ENCODE measurements around the gene SPATA6.
A peak's percentile ranks its signal among the peaks of the same experiment; 100 is the strongest.
"Not testable (repeated sequence)": the region's sequence is repeated elsewhere in the genome, so short reads cannot be mapped to it uniquely, and the experiment has no call there.

SPATA6 gene

DNA sequence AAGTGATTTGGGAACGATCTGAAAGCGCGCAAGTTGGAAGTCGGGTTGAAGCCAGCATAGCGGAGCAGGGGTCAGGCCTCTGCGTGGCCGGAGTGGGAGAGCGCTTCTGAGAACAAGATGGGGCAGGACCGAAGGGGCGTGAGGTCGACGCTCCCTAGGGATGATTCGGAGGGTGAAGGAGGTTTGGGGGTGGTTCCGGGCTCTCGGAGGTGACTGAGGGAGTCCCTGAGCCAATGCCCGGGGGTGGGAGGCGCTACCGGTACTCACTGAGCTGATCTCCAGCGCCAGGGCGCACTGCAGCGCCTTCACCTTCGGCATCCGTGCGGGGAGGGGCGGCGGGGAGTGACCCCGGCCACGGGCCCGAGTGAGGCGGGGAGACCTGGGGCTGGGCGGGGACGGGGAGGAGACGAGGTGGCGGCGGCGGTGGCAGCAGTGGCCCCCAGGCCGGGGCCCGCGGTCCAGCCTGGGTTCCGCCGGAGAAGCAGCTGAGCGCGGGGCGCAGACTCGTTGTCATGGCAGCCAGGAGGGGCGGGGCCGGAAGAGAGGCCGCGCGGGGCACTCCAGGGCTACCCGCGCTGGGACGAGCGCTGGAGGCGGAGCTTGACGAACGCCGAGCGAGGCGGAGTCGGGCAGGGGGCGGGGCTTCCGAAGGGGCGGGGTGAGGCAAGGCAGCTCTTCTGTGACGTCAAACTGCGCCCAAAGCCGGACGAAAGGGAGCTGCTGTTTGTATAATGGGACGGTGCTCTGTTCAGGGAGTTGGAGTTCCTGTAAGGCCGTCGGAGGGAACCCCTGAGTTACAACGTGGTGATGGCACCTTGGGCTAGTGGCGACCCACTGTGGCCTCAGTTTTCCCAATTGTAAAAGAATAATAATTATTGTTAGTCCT lies at the start of gene SPATA6:
SPATA6 (minus strand) TSS at position 514 of the 886 bp plus-strand sequence; CDS start at position 318, 196 bp downstream.
- DNase-seq, result peak; percentile 96
- H3K27ac Mint-ChIP-seq, result peak within 1 kb of the TSS; percentile 54
- no peaks in the 10 kb centered on the region for H3K36me3 Mint-ChIP-seq (ENCODE audit: low read depth)
- no peaks in the 10 kb centered on the region for H3K9me3 Mint-ChIP-seq
- H3K4me1 Mint-ChIP-seq, result peaks cover 29% of the 10 kb centered on the region
- peak within 1 kb of the TSS; percentile 87 for H3K4me3 Mint-ChIP-seq
- H3K27me3 Mint-ChIP-seq, result peaks cover 15% of the 10 kb centered on the region
- peak; percentile 95 for ATAC-seq

DNA sequence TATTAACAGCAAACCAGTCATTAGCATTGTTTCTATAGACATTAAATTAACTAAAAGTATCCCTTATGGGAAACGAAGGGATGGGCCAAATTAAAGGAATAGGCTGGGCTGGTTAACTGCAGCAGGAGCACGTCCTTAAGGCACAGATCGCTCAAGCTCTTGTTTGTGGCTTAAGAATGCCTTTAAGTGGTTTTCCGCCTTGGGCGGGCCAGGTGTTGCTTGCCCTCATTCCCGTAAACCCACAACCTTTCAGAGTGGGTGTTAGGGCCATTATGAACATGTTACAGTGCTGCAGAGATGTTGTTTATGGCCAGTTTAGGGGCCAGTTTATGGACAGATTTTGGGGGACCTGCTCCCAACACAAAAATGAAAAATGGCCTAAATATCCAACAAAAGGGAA lies 47.9 kb upstream of the SPATA6 start:
- not testable (repeated sequence) for H3K9me3 Mint-ChIP-seq; DNase-seq; H3K4me3 Mint-ChIP-seq; H3K27ac Mint-ChIP-seq; H3K27me3 Mint-ChIP-seq; ATAC-seq; H3K4me1 Mint-ChIP-seq; H3K36me3 Mint-ChIP-seq (ENCODE audit: low read depth)

DNA sequence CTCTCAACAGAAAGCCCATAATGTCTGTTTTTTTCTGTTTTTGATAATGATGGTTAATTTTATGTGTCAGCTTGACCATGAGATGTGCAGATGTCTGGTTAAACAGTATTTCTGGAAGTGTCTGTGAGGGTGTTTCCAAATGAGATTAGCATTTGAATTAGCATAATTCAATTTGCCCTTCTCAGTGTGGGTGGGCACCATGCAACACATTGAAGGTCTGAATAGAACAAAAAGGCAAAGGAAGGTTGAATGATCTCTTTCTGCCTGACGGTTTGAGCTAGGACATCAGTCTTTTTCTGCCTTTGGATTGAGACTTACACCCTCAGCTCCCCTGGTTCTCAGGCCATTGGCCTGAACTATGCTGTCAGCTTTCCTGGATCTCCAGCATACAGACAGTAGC lies 34.9 kb upstream of the SPATA6 start:
- no peaks in the 10 kb centered on the region for H3K4me1 Mint-ChIP-seq
- H3K27ac Mint-ChIP-seq, result no peak overlapping the region
- H3K4me3 Mint-ChIP-seq, result no peak overlapping the region
- ATAC-seq (no peak), DNase-seq (no peak)
- no peaks in the 10 kb centered on the region for H3K9me3 Mint-ChIP-seq
- peaks cover 13% of the 10 kb centered on the region for H3K27me3 Mint-ChIP-seq
- no peaks in the 10 kb centered on the region for H3K36me3 Mint-ChIP-seq (ENCODE audit: low read depth)

DNA sequence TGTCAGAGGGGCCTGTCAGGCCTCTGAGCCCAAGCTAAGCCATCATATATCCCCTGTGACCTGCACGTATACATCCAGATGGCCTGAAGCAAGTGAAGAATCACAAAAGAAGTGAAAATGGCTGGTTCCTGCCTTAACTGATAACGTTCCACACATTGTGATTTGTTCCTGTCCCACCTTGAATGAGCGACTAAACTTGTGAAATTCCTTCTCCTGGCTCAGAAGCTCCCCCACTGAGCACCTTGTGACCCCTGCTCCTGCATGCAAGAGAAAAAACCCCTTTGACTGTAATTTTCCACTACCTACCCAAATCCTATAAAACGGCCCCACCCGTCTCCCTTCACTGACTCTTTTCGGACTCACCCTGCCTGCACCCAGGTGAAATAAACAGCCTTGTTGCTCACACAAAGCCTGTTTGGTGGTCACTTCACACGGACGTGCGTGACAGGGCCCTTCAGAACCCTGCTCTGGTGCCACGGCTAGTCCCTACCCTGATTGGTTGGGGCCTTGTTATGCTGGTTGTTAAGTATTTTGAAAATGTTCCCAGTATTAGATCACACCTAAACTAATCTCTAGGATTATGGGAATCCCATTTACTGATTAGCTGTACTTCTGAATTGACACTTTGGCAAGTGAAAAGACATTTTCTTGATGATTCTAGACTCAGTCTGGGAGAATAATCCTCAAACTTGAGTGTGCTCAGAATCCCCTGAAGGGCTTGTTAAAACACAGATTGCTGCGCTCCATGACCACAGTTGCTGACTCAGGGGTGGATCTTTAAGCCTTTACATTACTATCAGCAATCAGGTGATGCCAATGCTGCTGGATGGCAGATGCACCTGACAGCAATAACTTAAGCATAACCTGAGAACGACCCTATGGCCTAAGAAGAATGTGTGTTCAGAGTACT lies 28.8 kb upstream of the SPATA6 start:
- ATAC-seq, result no peak
- Mint-ChIP-seq H3K36me3 (ENCODE audit: low read depth) (no peaks in the 10 kb centered on the region), H3K9me3 (no peaks in the 10 kb centered on the region)

DNA sequence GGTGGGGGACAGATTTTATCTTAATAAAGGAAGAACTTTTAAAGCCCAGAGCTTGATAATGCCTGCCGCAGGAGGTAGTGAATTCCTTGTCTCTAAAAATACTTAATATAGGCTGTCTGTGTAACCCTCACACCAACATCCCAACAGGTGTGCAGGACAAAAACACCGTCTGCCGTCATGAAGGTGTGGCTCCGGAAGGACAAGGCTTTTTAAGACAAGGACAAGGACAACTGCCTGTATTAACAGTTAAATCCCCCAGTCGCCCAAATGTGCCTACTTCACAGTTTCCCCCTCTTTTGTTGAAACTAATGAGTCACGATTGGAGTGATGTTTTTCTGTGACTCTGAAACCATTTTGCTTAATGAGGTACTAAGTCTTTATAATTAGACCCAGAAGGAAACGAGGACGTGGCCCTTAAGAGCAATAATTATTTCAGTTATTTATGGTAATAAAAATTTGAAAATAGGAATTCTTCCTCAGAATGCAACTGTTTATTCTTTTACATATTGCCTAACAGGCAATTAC lies 27.3 kb upstream of the SPATA6 start:
- Mint-ChIP-seq H3K9me3 (no peaks in the 10 kb centered on the region), H3K27ac (no peak overlapping the region), H3K27me3 (peaks cover 5% of the 10 kb centered on the region), H3K36me3 (ENCODE audit: low read depth) (no peaks in the 10 kb centered on the region), H3K4me1 (peaks cover 4% of the 10 kb centered on the region), H3K4me3 (no peak overlapping the region)
- ATAC-seq (no peak), DNase-seq (no peak)

More for the DNA sequence above, 28.8 kb upstream of the SPATA6 start:
- Mint-ChIP-seq H3K4me1 (peaks cover 4% of the 10 kb centered on the region), H3K4me3 (no peak overlapping the region), H3K27me3 (peaks cover 5% of the 10 kb centered on the region), H3K27ac (no peak overlapping the region)
- DNase-seq, result no peak

DNA sequence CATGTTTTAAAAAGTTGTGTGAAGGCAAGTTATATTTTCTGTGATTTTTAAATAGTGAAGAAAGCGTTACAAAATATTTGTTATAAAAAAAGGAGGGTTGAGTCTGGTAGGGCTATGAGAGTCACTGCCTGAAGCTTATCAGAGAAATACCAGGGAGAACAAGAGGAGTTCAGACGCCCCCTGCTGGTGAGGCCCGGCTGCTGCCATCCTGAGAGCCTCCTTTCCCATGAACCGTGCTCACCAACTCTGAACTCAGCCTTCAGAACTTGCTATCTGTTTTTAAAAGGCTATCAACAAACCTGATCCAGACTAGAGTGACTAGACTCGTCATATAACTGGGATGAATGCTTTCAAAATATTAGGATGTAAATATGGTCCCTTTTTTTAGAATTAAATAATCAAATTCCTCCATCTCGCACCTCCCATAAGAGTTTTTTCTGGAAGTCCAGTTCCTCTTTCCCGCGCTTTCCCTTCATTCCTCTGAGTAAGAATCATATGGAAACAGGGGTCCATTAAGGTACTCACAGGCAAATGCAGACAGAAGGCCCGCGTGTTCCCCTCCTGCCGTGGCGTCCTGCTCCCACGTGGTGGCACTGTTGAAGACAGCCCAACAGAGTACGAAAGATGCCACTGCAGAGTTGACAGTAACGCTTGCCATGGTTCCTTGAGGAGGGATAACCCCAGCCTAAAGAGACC lies 26.2 kb upstream of the SPATA6 start:
- peak; percentile 87 for ATAC-seq
- no peak overlapping the region for H3K4me3 Mint-ChIP-seq

DNA sequence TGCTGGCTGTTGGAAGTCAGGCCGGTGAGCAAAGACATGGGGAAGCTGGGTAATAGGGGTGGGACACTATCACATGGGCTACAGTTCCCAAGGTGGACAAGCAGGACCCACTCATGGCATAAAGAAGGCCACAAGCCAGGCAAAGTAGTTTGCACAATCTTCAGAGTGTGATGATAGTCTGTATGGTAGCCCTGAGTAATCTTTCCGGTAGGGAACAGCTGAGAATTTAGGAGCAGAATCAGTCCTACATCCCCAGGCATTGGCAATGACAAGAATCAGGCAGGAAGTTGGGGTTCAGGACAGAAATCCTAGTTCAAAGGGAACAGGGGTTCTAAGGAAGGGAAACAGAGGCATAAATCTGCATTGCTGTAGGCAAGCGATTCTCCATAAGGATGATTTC lies 23.9 kb upstream of the SPATA6 start:
- DNase-seq, result no peak
- Mint-ChIP-seq H3K4me1 (peaks cover 4% of the 10 kb centered on the region), H3K36me3 (ENCODE audit: low read depth) (no peaks in the 10 kb centered on the region), H3K27me3 (peaks cover 5% of the 10 kb centered on the region), H3K9me3 (no peaks in the 10 kb centered on the region), H3K4me3 (no peak overlapping the region), H3K27ac (no peak overlapping the region)
- ATAC-seq, result no peak

More for the DNA sequence above, 26.2 kb upstream of the SPATA6 start:
- peak; percentile 80 for DNase-seq
- no peaks in the 10 kb centered on the region for H3K36me3 Mint-ChIP-seq (ENCODE audit: low read depth)
- peaks cover 4% of the 10 kb centered on the region for H3K4me1 Mint-ChIP-seq
- H3K9me3 Mint-ChIP-seq, result no peaks in the 10 kb centered on the region
- H3K27ac Mint-ChIP-seq, result no peak overlapping the region
- peaks cover 5% of the 10 kb centered on the region for H3K27me3 Mint-ChIP-seq

DNA sequence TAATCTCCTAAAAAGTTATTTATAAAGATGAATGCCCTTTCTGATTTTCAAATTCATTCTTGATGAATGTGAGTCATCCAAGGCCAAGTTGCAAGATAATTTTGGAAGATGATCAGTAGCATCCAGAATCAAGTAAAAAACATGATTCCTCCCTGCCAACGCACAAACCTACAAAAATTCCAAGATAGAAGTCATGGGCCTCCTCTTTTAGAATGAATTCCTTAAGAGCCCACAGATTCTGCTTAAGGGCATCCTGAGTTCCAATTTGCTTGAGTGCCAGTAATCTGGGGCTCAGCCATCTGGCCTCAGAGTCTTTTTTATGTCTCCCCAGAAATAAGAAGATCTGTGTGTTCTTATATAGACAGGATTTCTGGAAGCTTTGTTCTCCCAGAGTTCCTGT lies 23.2 kb upstream of the SPATA6 start:
- no peaks in the 10 kb centered on the region for H3K36me3 Mint-ChIP-seq (ENCODE audit: low read depth)
- H3K27me3 Mint-ChIP-seq, result peaks cover 5% of the 10 kb centered on the region
- ATAC-seq, result no peak
- peaks cover 4% of the 10 kb centered on the region for H3K4me1 Mint-ChIP-seq
- no peak overlapping the region for H3K27ac Mint-ChIP-seq
- no peak for DNase-seq
- no peaks in the 10 kb centered on the region for H3K9me3 Mint-ChIP-seq
- no peak overlapping the region for H3K4me3 Mint-ChIP-seq

DNA sequence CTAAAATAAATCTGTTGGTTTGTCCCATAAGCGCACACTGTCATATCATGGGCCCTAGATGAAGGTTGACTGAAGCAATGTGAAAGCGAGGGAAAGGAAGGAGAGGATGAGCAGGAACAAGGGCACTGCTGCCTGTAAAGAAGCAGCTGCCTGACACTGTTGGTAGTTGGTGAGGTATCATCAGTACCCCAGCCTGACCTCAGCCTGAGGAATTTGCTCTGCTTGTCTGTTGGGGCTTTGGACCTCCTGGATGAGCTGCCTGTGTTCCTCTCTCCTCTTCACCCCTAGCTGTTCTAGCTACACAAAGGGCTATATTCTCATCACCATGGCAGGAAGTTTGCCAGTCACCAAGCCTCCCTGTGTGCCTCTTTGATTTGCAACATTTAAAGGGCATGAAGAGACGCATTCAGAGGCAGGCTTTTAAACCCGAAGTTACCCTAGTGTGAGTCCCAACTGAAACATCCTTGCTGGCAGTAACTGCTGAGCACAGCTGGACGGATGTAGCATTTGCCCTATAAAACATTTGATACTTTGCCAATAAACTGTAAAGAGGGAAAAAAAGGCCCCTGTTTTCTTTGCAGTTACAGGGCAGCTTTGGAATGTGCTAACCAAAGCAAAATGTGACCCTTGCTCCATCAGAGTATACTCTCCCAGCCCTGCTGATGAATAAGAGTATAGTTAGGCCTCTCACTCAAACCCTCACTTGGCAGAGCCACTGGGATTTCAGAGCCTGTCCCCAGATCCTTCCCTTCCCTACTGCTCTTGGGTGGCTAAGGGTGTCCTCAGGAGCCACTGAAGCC lies 22.2 kb upstream of the SPATA6 start:
- Mint-ChIP-seq H3K9me3 (no peaks in the 10 kb centered on the region), H3K27ac (no peak overlapping the region), H3K4me1 (peaks cover 4% of the 10 kb centered on the region), H3K27me3 (peaks cover 5% of the 10 kb centered on the region), H3K4me3 (no peak overlapping the region), H3K36me3 (ENCODE audit: low read depth) (no peaks in the 10 kb centered on the region)
- DNase-seq (no peak), ATAC-seq (no peak)

DNA sequence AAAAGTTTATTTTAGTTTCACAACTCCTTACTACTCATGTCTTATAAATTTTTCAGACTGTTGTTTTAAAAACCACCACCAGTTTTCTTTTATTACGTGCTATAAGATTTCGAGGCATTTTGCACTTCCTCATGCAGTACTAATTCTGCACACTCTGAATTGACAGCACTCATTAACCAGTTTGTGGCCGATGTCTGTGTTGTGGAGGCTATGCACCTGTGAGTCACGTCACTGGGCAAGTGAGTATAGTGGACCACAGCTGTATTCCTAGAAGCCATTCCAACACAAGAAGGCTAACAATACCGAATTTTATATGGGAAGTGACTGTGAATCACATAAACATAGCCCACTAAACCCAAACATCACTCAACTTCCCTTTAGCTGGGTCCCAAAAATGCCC lies 21.0 kb upstream of the SPATA6 start:
- no peak overlapping the region for H3K27ac Mint-ChIP-seq
- H3K36me3 Mint-ChIP-seq (ENCODE audit: low read depth), result no peaks in the 10 kb centered on the region
- ATAC-seq (no peak), DNase-seq (no peak)
- no peaks in the 10 kb centered on the region for H3K4me1 Mint-ChIP-seq
- no peak overlapping the region for H3K4me3 Mint-ChIP-seq
- H3K27me3 Mint-ChIP-seq, result peaks cover 3% of the 10 kb centered on the region
- H3K9me3 Mint-ChIP-seq, result no peaks in the 10 kb centered on the region

DNA sequence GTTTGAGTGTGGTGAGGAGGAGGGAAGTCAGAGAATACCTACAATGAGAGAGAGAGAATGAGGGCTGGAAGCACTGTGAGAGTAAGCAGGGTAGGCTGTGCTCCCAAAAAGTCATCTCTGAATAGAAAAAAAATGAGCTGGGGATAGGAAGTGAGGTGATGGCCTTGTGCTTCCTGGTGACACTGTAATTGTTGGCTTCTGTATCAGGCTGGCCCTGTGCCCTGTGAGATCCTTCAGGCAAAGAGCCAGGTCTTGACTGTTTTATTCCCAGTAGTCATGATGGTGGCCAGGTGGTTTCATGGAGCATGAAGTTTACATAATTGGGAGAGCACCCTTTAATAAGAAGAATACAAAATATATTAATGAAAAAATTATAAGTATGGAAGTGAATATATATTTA lies 20.4 kb upstream of the SPATA6 start:
- Mint-ChIP-seq H3K9me3 (no peaks in the 10 kb centered on the region), H3K36me3 (ENCODE audit: low read depth) (no peaks in the 10 kb centered on the region), H3K4me1 (no peaks in the 10 kb centered on the region), H3K4me3 (no peak overlapping the region), H3K27ac (no peak overlapping the region), H3K27me3 (peaks cover 3% of the 10 kb centered on the region)
- ATAC-seq (no peak), DNase-seq (no peak)

DNA sequence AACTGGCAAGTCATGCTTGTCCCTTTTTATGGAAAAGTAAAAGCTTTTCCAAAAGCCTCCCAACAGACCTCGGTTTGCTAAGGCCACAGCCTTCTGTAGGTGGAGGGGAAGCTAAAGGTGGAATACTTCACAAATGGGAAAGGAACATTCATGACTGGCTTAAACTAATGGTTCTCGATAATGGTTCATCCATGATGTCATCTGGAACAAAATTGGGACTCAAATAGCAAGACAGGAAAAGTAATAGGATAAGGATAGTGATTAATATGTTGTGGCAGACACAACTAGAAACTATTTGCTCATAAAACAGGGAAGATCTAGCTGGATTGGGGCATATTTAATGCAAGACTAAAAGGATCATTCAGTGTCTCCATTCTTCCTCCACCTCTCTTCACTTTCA lies 16.7 kb upstream of the SPATA6 start:
- no peak overlapping the region for H3K27ac Mint-ChIP-seq
- no peaks in the 10 kb centered on the region for H3K4me1 Mint-ChIP-seq
- no peak for DNase-seq

DNA sequence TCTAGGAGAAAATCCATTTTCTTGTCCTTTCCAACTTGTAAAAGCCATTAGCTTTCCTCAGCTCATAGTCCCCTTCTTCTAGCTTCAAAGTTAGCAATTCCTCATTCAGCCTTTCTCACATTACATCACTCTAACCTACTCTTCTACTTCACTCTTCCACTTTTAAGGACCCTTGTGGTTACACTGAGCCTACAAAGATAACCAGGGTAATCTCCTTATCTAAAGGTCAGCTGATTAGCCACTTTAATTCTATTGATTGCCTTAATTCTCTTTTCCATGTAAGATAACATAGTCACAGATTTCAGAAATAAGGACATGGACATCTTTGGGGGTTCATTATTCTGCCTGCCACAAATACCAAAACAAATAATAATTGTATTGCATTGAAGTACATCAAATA lies 8.5 kb upstream of the SPATA6 start:
- Mint-ChIP-seq H3K4me1 (no peaks in the 10 kb centered on the region), H3K36me3 (ENCODE audit: low read depth) (no peaks in the 10 kb centered on the region), H3K4me3 (no peak overlapping the region), H3K27ac (no peak overlapping the region), H3K9me3 (no peaks in the 10 kb centered on the region), H3K27me3 (peaks cover 6% of the 10 kb centered on the region)
- ATAC-seq, result no peak
- no peak for DNase-seq

More for the DNA sequence above, 16.7 kb upstream of the SPATA6 start:
- Mint-ChIP-seq H3K27me3 (no peaks in the 10 kb centered on the region), H3K9me3 (no peaks in the 10 kb centered on the region), H3K36me3 (ENCODE audit: low read depth) (no peaks in the 10 kb centered on the region), H3K4me3 (no peak overlapping the region)
- ATAC-seq, result no peak

Data from activated naive CD8-positive, alpha-beta T cell treated with anti-CD3 and anti-CD28 coated beads, Interleukin-2, amount 50 U/mL, for 24 hours (primary cell).